ENCODE measurements around the gene MAMDC4.
"Not testable (repeated sequence)": the region's sequence is repeated elsewhere in the genome, so short reads cannot be mapped to it uniquely, and the experiment has no call there.

Gene MAMDC4

GRCh38 chr9:136851941-136852663 lies at the start of gene MAMDC4:
TSS of gene MAMDC4 (plus strand) at chr9:136852346. CDS start at chr9:136852417, 71 bp downstream.
- no peak for DNase-seq (ENCODE audit: low read depth in 4 of 4, low spot score in 1 of 4)

DNA sequence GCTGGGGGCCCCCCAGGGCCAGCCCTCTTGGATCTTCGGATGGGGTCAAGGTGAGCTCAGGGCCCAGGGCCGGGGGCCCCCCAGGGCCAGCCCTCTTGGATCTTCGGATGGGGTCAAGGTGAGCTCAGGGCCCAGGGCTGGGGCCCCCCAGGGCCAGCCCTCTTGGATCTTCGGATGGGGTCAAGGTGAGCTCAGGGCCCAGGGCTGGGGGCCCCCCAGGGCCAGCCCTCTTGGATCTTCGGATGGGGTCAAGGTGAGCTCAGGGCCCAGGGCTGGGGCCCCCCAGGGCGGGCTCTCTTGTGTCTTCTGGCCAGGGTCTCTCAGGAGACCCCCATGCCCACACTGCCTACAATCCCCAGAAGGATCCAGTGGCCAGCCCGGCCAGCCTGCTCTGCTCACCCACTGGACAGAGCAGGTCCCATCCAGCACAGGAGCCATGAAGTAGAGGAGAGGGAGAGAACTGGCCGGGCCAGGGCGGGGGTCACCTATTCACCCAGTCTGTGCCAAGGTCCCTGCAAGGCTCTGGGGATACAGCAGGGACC lies 49.1 kb upstream of the MAMDC4 start:
- DNase-seq (ENCODE audit: low read depth in 4 of 4, low spot score in 1 of 4) = not testable (repeated sequence)

- DNase-seq (ENCODE audit: low read depth in 4 of 4, low spot score in 1 of 4) = no peak
Measured at GRCh38 chr9:136803551-136804508, 48.3 kb upstream of the MAMDC4 start.

DNA sequence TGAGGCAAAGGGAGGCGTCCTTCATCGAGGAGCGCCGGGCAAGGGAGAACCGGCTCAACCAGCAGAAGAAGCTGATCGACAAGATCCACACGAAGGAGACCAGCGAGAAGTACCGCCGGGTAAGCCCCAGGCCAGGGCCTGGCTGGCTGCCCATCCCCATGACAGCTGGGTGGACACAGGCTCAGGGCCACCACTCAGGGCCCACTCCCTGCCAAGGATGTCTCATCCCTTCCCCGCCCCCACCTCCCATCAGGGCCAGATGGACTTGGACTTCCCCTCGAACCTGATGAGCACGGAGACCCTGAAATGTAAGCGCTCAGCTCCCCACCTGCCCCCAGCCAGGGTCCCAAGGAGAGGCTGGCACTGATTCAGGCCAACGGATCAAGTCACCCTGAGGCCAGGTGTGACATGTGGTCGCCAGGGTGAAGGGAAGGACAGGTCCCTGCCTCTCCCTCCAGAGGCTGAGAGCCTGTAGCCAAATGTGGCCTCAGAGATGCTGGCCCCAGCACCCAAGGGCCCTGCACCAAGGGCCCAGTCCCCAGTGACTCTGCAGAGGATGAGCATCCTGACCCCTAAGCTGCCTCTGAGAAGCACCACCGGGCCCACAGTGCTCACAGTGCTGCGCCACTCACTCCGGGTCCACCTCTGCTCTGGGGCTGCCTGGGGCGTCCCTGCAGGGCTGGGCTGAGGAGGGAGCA lies 47.5 kb upstream of the MAMDC4 start:
- DNase-seq (ENCODE audit: low read depth in 4 of 4, low spot score in 1 of 4) = no peak

DNA sequence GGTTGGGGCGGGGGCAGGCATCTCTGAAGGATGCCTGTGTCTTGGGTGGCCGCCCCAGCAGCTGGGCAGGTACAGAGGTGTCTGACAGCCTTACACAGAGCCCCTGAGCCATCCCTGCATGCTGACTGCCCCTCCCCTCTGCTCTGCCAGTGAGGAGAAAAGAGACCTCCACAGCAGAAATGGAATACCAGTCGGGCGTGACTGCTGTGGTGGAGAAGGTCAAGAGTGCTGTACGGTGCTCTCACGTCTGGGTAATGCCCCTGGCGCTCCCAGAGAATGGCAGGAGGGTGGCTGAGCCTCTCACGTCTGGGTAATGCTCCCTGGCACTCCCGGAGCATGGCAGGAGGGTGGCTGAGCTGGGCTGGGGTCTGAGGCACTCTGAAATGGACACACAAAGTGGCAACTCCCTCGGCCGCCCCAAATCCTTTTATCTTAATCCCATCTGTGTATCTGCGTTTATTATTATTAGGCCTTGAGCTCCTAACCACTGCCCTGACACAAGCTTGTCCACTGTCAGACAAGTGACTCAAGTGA lies 46.9 kb upstream of the MAMDC4 start:
- no peak for DNase-seq (ENCODE audit: low read depth in 4 of 4, low spot score in 1 of 4)

DNA sequence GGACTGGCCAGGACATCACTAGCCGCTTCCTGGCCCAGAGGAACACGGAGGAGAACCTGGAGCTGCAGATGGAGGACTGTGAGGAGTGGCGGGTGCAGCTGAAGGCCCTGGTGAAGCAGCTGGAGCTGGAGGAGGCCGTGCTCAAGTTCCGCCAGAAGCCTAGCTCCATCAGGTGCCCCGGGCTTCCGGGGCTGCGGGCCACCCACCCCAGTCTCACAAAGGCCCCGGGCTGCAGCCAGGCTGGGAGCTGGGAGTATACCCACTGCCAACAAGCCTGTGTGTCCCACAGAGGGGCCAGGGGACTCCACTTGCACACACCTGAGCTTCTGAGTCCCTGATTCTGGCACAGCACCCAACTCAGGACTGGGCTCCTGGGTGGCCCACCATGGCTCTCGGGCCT lies 46.1 kb upstream of the MAMDC4 start:
- DNase-seq (ENCODE audit: low read depth in 4 of 4, low spot score in 1 of 4) = no peak

- no peak for DNase-seq (ENCODE audit: low read depth in 4 of 4, low spot score in 1 of 4)
Measured at GRCh38 chr9:136806631-136807201, 45.4 kb upstream of the MAMDC4 start.

DNA sequence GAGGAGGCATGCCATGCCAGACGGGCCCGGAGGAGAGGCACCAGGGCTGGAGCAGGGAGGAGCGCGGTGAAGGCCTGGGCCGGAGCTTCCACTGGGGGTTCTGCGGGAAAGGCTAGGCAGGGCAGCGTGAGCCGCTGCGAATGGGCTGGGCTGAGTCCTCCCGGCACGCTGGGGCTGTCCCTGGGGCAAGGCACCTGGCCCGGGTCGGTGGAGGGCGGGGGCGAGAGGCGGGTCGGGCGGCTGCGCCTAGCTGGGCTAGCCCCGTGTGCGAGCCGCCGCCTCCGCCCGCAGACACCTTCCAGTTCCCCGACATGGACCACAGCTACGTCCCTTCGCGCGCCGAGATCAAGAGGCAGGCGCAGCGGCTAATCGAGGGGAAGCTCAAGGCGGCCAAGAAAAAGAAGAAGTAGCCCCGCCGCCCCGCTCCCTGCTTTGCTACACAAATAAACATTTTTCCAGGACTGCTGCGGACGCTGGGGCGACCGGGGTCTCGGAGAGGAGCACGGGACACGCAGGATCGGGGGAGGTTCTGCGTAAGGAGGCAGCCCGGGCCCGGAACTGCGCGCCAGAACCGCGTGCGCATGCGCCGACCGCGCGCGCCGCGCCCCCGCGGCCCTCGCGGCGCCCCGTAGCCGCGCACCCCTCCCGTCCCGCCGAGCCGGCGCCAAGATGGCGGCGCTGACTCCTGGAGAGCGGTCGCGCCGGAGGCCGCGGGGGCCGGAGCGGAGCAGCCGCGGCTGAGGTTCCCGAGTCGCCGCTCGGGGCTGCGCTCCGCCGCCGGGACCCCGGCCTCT lies 44.7 kb upstream of the MAMDC4 start, which contains the start of gene RABL6:
TSS of gene RABL6 (plus strand) at position 668 of the 794 bp plus-strand sequence. CDS start 249 bp downstream, outside the sequence.
- peak; percentile 49 to 71 (median 66) for DNase-seq (ENCODE audit: low read depth in 4 of 4, low spot score in 1 of 4)

- DNase-seq (ENCODE audit: low read depth in 4 of 4, low spot score in 1 of 4) = peak in 1 of 4 experiments; percentile 27
Measured at GRCh38 chr9:136808075-136808805, 43.9 kb upstream of the MAMDC4 start.

GRCh38 chr9:136808806-136809158 lies 43.4 kb upstream of the MAMDC4 start:
- DNase-seq (ENCODE audit: low read depth in 4 of 4, low spot score in 1 of 4) = no peak

GRCh38 chr9:136814725-136815421 lies 37.3 kb upstream of the MAMDC4 start:
- DNase-seq (ENCODE audit: low read depth in 4 of 4, low spot score in 1 of 4) = no peak

DNA sequence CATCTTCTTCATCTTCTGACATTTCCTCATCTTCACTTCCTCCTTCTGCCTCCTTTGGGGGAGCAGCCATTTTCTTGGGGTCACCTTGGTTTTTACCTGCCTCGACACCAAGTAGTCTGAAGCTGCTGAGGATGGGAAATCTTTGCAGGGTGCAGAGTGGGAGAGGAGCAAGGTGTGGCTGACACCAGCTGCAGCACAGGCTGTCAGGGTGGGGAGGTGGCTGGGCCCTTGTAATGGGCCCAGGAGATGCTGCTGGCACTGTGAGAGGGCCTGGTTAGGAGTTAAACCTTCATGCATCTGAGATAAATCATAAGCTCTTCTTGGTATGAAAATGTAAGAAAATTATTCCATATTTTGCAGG lies 36.7 kb upstream of the MAMDC4 start:
- DNase-seq (ENCODE audit: low read depth in 4 of 4, low spot score in 1 of 4) = no peak

DNA sequence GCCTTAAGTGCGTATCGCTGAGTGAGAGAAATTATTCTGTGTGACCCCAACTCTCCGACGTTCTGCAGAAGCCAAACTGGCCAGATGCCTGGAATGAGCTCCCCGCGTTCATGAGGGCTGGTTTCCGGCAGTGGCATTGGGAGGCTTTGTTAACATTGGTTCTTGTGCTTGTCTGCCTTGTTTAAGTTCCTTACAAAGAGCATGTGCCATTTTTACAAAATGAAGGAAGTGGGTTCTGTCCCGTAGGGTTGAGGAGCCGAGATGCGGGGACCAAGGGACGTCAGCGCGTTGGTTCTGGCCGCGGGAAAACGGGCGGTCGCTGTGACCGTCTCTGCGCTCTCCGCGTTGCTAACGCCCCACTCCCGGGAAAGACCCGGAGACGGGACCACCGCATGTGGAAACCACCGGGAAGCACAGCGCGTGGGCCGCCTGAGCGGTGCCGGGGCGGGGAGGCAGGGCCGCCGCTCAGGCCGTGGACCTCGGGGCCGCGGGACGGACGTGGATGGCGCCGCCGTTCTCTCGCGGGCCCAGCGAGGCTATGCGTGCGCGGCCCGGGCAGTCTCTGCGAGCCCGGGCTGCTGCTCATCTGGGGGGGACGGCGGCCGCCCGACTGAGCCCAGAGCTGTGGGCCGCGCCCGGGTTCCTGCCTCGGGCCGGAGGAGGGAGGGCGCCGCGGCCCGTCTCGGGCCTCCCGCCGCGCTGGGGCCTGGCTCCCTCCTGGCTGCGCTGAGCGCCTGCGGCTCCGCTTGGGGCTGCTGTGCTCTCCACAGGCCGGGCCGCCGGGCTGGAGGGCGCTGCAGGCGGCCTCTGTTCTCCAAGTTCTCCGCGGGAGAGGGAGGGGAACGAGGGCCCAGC lies 30.9 kb upstream of the MAMDC4 start:
- no peak for DNase-seq (ENCODE audit: low read depth in 4 of 4, low spot score in 1 of 4)

DNA sequence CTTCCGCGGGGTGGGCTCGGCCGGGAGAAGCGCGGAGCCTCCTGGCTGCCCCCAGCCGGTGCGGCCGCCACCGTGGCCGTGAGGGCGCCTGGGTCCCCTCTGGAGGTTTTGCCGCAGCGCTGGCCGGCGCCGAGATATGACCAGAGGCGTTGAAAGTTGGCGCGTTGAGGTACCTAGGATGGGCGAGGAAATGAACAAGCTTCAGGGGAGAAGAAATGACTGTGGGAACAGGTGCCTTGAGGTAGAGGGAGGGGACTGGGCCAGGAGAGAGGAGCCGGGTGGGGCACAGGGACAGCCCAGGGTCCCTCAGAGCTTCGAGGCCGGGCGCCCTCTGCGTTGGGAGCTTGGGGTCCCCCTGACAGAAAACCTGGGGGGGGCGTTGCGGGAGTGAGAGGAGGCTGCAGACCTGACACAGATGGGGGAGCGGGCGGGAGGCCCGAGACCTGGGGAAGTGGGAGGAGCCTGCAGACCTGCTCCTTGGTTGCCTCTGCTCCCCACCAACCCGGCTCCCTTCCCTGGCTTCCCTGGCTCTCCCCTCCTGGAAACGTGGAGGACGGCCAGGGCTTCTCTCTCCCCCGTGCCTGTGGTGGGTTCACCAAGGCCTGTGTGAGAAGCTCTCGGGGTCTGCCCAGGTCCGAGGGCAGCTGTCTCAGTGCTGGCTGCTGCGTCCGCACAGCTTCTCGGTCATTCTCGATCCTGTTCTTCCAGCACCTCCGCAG lies 30.2 kb upstream of the MAMDC4 start:
- no peak for DNase-seq (ENCODE audit: low read depth in 4 of 4, low spot score in 1 of 4)

- DNase-seq (ENCODE audit: low read depth in 4 of 4, low spot score in 1 of 4) = no peak
Measured at GRCh38 chr9:136823136-136824046, 28.8 kb upstream of the MAMDC4 start.

All from stimulated activated CD4-positive, alpha-beta T cell treated with anti-CD3 and anti-CD28 coated beads, Interleukin-1b, Interleukin-23, amount 100 ng/mL, for 24 hours (primary cell).